Kidney tubule cell (primary cell): Measurements from ENCODE around the gene ACSF3.
A peak's percentile ranks its signal among the peaks of the same experiment; 100 is the strongest.

Experiments used
- DNase-seq: peaks from one replicate; pipeline ENCODE4 v3.0.0-alpha.2; 2018; ENCODE audit warnings: low spot score

The ACSF3 gene

GRCh38 chr16:89190150-89190958 is 96.7 kb downstream of the ACSF3 start:
- DNase-seq: no peak

- no peak for DNase-seq
These were observed 97.6 kb downstream of the ACSF3 start for GRCh38 chr16:89191033-89191900.

GRCh38 chr16:89191901-89192185 is 98.2 kb downstream of the ACSF3 start:
- DNase-seq: no peak

GRCh38 chr16:89192186-89192955 is 98.7 kb downstream of the ACSF3 start:
- peak; percentile 72 for DNase-seq

- DNase-seq: peak; percentile 34
These were observed 99.4 kb downstream of the ACSF3 start for GRCh38 chr16:89192956-89193575.

GRCh38 chr16:89193576-89194293 is 100.1 kb downstream of the ACSF3 start:
- DNase-seq: no peak

GRCh38 chr16:89194340-89195311 is 101.0 kb downstream of the ACSF3 start:
- no peak for DNase-seq

- DNase-seq: no peak
These were observed 102.0 kb downstream of the ACSF3 start for GRCh38 chr16:89195521-89196171.

GRCh38 chr16:89197033-89197632 is 103.5 kb downstream of the ACSF3 start:
- no peak for DNase-seq

- no peak for DNase-seq
These were observed 104.2 kb downstream of the ACSF3 start for GRCh38 chr16:89197633-89198416.

GRCh38 chr16:89198417-89199240 is 105.0 kb downstream of the ACSF3 start:
- DNase-seq: no peak

GRCh38 chr16:89199241-89200123 is 105.8 kb downstream of the ACSF3 start:
- DNase-seq: no peak

- no peak for DNase-seq
These were observed 106.6 kb downstream of the ACSF3 start, which contains the start of gene SLC22A31 for GRCh38 chr16:89200124-89200849. TSS of gene SLC22A31 (minus strand) at chr16:89200537. CDS start at chr16:89200501, 36 bp downstream.

- no peak for DNase-seq
These were observed 107.3 kb downstream of the ACSF3 start for GRCh38 chr16:89200850-89201411.
